Glomerular endothelial cell (primary cell): ENCODE data around the gene AGAP2. TPM values are rescaled to one million over a fixed set of nuclear protein-coding genes. Genes with fewer than 3 reads are reported as not detected.

ENCODE experiments used
- DNase-seq: peaks from one replicate; pipeline ENCODE4 v3.0.0-alpha.2; 2011; ENCODE audit warnings: low read depth, low spot score; ENCODE audit errors: extremely low read depth
- total RNA-seq: library from RNA; depleted of rRNA; stranded (reverse); fragments of >200 nt; gene quantifications from 2 replicates; pipeline ENCODE4 v1.2.3, GENCODE V29; 2015

AGAP2 gene
- total RNA-seq, 1 donor from 2014 or later = 0.47 TPM

- no peak for DNase-seq
Observed at GRCh38 chr12:57769594-57769993, 31.1 kb upstream of the AGAP2 start.

GRCh38 chr12:57767876-57768275 lies 29.3 kb upstream of the AGAP2 start:
- no peak for DNase-seq

GRCh38 chr12:57767305-57767698 lies 28.8 kb upstream of the AGAP2 start:
- DNase-seq = no peak

- no peak for DNase-seq
Observed at GRCh38 chr12:57766464-57767304, 28.1 kb upstream of the AGAP2 start, which contains the start of gene CYP27B1. CYP27B1 (minus strand) TSS chr12:57767078; CDS start chr12:57767041, 37 bp downstream.

- DNase-seq = no peak
Observed at GRCh38 chr12:57765698-57766463, 27.3 kb upstream of the AGAP2 start.

GRCh38 chr12:57765003-57765697 lies 26.6 kb upstream of the AGAP2 start:
- DNase-seq = no peak

GRCh38 chr12:57764662-57765002 lies 26.1 kb upstream of the AGAP2 start:
- no peak for DNase-seq

GRCh38 chr12:57763881-57764661 lies 25.5 kb upstream of the AGAP2 start:
- no peak for DNase-seq

GRCh38 chr12:57762463-57762862 lies 23.9 kb upstream of the AGAP2 start:
- no peak for DNase-seq

GRCh38 chr12:57761391-57761998 lies 23.0 kb upstream of the AGAP2 start:
- DNase-seq = no peak

- no peak for DNase-seq
Observed at GRCh38 chr12:57760347-57760982, 21.9 kb upstream of the AGAP2 start.

- no peak for DNase-seq
Observed at GRCh38 chr12:57759360-57759980, 20.9 kb upstream of the AGAP2 start.

GRCh38 chr12:57758552-57759359 lies 20.2 kb upstream of the AGAP2 start:
- no peak for DNase-seq

- DNase-seq = no peak
Observed at GRCh38 chr12:57757771-57758170, 19.2 kb upstream of the AGAP2 start.

- DNase-seq = no peak
Observed at GRCh38 chr12:57756406-57757341, 18.1 kb upstream of the AGAP2 start.

- DNase-seq = no peak
Observed at GRCh38 chr12:57755454-57756372, 17.2 kb upstream of the AGAP2 start.

GRCh38 chr12:57755194-57755453 lies 16.6 kb upstream of the AGAP2 start:
- no peak for DNase-seq
